Skin of body (tissue), 2 donors: ENCODE data around the gene IFITM2. TPM values are rescaled to one million over a fixed set of nuclear protein-coding genes. Genes with fewer than 3 reads are reported as not detected.
A peak's percentile ranks its signal among the peaks of the same experiment; 100 is the strongest.

Experiments
- DNase-seq: peaks from one replicate; lab custom pipeline; 2025; lab: John Stamatoyannopoulos, UW
- total RNA-seq: library from RNA; depleted of rRNA; stranded (reverse); fragments of >200 nt; gene quantifications from one replicate; pipeline ENCODE4 v1.2.3, GENCODE V29; 2014

The IFITM2 gene
- total RNA-seq, 1 donor from 2014 or later, result 20.4 TPM

DNA sequence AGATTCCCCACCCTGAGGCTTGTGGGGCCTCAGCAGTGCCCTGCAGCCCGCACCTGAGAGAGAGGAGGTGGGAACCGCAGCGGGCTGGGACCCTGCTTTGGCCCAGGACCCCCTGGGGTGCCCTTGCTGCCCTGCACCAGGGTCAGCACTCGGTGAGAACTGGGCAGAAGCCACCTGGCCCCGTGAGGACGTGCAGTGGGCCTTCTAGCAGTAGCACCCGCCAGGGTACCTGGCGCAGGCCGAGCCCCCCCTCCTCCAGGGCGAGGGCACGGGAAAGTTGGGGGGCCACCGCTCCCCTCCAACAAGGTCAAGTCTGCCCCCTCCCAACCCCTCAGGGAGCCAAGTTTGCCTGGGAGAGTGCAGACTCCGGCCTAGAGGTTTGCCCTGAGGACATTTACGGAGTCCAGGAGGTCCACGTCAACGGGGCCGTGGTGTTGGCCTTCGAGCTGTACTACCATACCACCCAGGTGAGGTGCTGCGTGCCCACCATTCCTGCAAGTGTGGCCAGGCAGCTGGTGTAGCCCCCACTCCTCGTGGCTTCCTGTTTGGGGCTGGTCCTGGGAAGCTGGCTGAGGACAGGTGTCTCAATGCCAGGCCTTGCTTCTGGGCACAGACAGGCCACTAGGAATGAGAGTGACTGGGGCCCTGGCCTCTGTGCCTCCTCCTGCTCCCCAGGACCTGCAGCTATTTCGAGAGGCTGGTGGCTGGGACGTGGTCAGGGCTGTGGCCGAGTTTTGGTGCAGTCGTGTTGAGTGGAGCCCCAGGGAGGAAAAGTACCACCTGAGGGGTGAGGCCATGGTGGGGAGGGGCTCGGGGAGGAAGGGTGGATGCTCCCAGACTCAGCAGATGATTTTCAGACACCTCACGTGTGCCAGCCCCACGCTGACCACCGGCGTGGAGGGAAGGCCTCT, 15.2 kb upstream of the IFITM2 start:
- DNase-seq, result no peak

GRCh38 chr11:293271-293851, 14.3 kb upstream of the IFITM2 start:
- DNase-seq, result no peak

- DNase-seq, result no peak
Observed at GRCh38 chr11:293852-294661, 13.6 kb upstream of the IFITM2 start.

- DNase-seq, result no peak
Observed at GRCh38 chr11:294780-295179, 12.8 kb upstream of the IFITM2 start.

DNA sequence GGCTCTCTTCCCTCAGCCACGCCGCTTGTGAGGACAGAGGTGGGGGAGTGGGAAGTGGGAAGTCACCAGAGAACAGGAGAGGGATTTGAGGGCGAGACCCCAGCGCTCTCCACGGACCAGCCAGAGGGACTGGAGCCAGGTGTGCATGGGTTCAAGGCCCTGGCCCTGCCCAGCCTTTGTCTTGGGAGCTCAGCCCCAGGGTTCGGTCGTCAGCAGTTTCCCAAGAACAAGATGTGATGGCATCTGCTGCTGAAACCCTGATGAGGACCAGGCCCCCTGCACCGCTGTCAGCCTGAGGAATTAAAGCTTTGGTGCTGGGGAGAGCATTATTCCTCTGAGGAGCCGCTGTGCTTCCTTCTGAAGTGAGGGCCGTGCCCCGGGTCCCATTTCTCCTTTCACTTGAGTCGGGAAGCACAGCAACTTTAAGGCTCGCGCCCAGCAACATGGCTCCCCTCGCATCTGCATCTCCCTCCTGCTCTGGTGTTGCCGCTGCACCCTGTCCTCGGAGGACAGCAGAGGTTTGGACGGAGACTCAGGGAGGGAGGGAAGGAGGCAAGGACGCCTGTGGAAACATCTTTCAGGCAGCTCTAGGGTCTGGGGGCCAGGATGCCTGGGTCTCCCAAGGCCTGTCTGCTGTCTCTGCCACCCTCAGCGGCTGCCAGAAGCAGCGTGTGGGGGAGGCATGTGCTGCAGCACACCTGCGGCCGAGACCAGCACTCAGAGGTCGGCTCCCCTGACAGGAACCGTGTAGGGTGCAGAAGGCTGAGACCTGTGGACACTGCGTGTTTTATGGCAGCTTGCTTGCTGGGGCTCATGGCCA, 12.1 kb upstream of the IFITM2 start:
- no peak for DNase-seq

- no peak for DNase-seq
Observed at GRCh38 chr11:296171-297050, 11.2 kb upstream of the IFITM2 start.

DNA sequence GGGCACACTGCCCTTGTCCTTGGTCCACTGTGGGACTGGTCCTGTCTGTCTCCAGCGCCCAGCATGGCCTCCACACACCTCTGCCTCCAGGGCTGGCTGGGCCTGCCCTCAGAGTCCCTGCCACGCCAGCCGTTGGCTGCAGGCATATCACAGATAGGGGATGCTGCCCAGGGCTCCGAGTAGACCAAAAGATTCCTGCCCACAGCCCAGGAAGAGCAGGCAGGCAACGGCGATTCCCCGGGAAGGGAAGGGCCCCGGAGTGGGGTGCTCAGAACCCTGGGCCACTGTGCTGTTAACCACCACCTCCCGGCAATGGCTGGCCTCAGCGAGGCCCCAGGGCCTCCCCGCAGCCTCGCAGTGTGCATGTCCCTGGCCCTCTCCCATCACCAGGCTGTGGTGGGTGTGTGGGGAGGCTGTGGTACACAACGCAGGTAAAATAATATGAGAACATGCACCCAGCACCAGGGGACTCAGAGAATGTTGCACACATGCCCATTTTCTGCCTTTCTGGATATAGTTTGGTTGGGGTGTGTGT, 10.5 kb upstream of the IFITM2 start:
- no peak for DNase-seq

- no peak for DNase-seq
Observed at GRCh38 chr11:297586-298405, 9.8 kb upstream of the IFITM2 start.

- no peak for DNase-seq
Observed at GRCh38 chr11:298406-299065, 9.1 kb upstream of the IFITM2 start.

- no peak for DNase-seq
Observed at GRCh38 chr11:299081-299891, 8.3 kb upstream of the IFITM2 start, which contains the start of gene IFITM5. Gene IFITM5, minus strand, starts transcription at chr11:299526. Its CDS starts 36 bp downstream, at chr11:299490.

DNA sequence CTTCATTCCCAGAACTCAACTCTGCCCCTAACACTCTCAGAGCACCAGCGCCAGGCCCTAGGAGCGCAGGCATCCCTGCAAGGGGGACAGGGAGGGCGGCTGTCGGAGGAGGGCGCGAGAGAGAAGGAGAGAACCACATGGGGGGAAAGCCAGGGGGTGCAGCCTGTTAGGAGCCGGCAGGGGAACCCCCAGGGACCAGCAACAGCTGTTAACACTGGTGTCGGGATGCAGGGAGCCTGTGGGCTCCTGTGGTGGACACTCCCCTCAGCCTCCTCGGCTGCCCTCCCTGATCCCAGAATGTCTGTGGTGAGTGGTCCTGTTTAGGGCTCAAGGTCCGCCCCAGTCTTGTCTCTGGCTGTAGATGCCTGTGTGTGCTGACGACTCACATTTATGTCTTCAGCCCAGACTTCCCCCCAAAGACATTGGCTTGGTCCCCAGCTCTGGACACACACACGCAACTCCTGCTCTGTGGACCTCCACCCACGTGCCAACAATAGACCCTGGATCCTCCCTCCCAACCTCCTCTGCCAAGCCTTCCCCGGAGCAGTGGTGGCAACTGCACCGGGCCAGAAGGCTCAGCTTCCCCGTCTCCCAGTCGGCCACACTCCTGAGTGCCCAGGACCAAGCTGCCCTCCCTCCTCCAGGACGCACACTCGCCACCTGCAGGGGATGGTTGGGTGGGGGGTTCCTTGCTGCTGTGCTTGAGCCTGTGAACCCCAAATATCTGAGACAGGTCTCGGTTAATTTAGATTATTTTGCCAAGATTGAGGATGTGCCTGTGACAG, 7.5 kb upstream of the IFITM2 start:
- no peak for DNase-seq

DNA sequence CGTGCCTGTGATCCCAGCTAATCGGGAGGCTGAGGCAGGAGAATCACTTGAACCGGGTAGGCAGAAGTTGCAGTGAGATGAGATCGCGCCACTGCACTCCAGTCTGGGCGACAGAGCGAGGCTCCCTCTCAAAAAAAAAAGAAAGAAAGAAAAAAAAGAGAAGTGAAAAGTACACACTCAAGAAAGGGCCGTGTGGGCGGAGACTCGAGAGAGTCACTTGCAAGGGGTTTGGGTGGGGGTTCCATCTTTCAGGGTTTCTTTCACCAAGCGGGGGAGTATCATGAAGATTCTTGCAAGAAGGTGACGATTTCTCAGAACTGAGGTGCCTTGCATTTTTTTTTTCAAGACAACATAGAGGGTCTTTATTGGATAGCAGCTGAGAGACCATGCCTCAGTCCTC, 4.3 kb upstream of the IFITM2 start:
- DNase-seq, result no peak

DNA sequence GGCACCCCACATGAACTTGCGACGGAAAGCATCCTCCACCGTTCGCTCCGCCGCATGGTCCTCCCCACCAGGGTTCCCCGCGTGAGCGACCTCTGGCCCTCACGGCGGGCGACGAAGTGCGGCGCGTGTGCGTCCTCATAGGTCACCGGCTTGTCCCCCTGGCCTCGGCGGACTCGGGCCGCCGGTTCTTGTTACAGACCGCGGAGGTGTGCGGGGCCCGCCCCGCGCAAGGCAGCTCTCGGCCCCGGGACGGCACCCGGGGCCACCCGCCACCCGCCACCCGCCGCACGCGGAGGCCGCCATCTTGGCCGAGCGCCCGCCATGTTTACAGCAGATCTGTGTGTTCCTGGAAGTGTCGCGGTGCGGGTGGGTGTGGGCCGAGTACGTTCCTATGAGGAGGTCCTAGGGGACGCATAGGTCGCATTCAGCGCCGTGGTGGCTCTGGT, 3.5 kb upstream of the IFITM2 start:
- DNase-seq, result no peak

- DNase-seq, result peak; percentile 82
Observed at GRCh38 chr11:304915-305843, 2.4 kb upstream of the IFITM2 start.

- no peak for DNase-seq
Observed at GRCh38 chr11:305844-306211, 1.8 kb upstream of the IFITM2 start.
